GM10248 (cell line): ENCODE data around the gene RCBTB2.
"Not testable (repeated sequence)": the region's sequence is repeated elsewhere in the genome, so short reads cannot be mapped to it uniquely, and the experiment has no call there.

Source experiments
- CTCF ChIA-PET: fragments of 300-600 bp; sonication (Branson Sonifier 250); formaldehyde crosslinking; extraction: SDS; loops from one replicate; lab custom pipeline; 2021; ENCODE audit warnings: antibody characterized with exemption; lab: Yijun Ruan, JAX
- POLR2A ChIA-PET: fragments of 350-650 bp; sonication (Branson Sonifier 250); formaldehyde crosslinking; extraction: SDS; loops from one replicate; lab custom pipeline; 2020; ENCODE audit warnings: antibody characterized with exemption; lab: Yijun Ruan, JAX
- DNase-seq: peaks from one replicate; pipeline ENCODE4 v3.0.0; 2012; ENCODE audit errors: extremely low spot score
- CTCF ChIP-seq: IDR thresholded peaks from 2 replicates; pipeline ENCODE4 v1.5.1; 2012; ENCODE audit warnings: mild to moderate bottlenecking, low read depth; ENCODE audit errors: extremely low read depth, missing control alignments, control extremely low read depth

The RCBTB2 gene

GRCh38 chr13:48532506-48533499 is at the start of gene RCBTB2:
RCBTB2 (minus strand) TSS chr13:48533080; CDS start chr13:48521939, 11,141 bp downstream.
- POLR2A ChIA-PET, result interaction anchor here (0.6 to 1.0 kb wide), 4 partner anchors 9 to 236 kb away, joined by 3 to 5 read pairs (median 4); no protein-coding TSS in a partner anchor
- CTCF ChIA-PET, result interaction anchor here (0.8 to 1.3 kb wide), 3 partner anchors 9 to 29 kb away, joined by 3 to 10 read pairs (median 3); no protein-coding TSS in a partner anchor
- peak; percentile 3 for TF ChIP-seq CTCF

GRCh38 chr13:48582084-48582483 is 49.2 kb upstream of the RCBTB2 start:
- POLR2A ChIA-PET, result no interaction called here
- no peak for DNase-seq
- no peak for TF ChIP-seq CTCF
- CTCF ChIA-PET, result interaction anchor here (0.9 to 7.1 kb wide), 9 partner anchors 11 to 544 kb away, joined by 3 to 123 read pairs (median 6); partner anchors contain the start of gene NUDT15

More at GRCh38 chr13:48532506-48533499, at the start of gene RCBTB2:
- peak; percentile 99 for DNase-seq

- DNase-seq, result no peak
- no peak for TF ChIP-seq CTCF
- ChIA-PET CTCF (interaction anchor here (0.7 to 7.1 kb wide), 24 partner anchors 9 to 542 kb away, joined by 3 to 123 read pairs (median 4); partner anchors contain the start of gene NUDT15), POLR2A (no interaction called here)
These were observed 48.0 kb upstream of the RCBTB2 start for GRCh38 chr13:48580896-48581295.

GRCh38 chr13:48580185-48580803 is 47.4 kb upstream of the RCBTB2 start:
- CTCF ChIA-PET, result interaction anchor here (0.7 to 7.1 kb wide), 33 partner anchors 8 to 1749 kb away, joined by 3 to 123 read pairs (median 4); partner anchors contain the start of gene NUDT15
- TF ChIP-seq CTCF, result peak; percentile 62
- peak; percentile 20 for DNase-seq
- POLR2A ChIA-PET, result interaction anchor here (0.6 kb wide), 2 partner anchors 52 to 60 kb away, joined by 4 to 5 read pairs; no protein-coding TSS in a partner anchor

- ChIA-PET CTCF (interaction anchor here (0.7 to 7.1 kb wide), 36 partner anchors 9 to 1749 kb away, joined by 3 to 123 read pairs (median 4); partner anchors contain the start of gene NUDT15), POLR2A (interaction anchor here (0.6 to 1.0 kb wide), 3 partner anchors 18 to 60 kb away, joined by 4 to 5 read pairs (median 4); no protein-coding TSS in a partner anchor)
- not testable (repeated sequence) for DNase-seq
These were observed 47.0 kb upstream of the RCBTB2 start for GRCh38 chr13:48579919-48580180.

- no peak for TF ChIP-seq CTCF
- POLR2A ChIA-PET, result interaction anchor here (0.6 to 1.0 kb wide), 3 partner anchors 17 to 59 kb away, joined by 4 to 5 read pairs (median 4); no protein-coding TSS in a partner anchor
- CTCF ChIA-PET, result interaction anchor here (0.7 to 7.1 kb wide), 37 partner anchors 9 to 1748 kb away, joined by 3 to 123 read pairs (median 4); partner anchors contain the start of genes MED4 and NUDT15
- DNase-seq, result peak; percentile 57
These were observed 46.5 kb upstream of the RCBTB2 start for GRCh38 chr13:48579165-48579918.
